Measurements from ENCODE around the gene ILKAP. TPM values are rescaled to one million over a fixed set of nuclear protein-coding genes. Genes with fewer than 3 reads are reported as not detected.

ILKAP gene
- total and polyA plus RNA-seq, 7 donors = 31.8 to 66.6 (median 43.8) TPM

- H3K27me3 ChIP-seq (ENCODE audit: insufficient read depth in 3 of 3, low read length in 2 of 3) = peaks cover 0 to 6% (median 0%) of the 10 kb centered on the region in 3 donors
- ATAC-seq (no peak), DNase-seq (no peak)
- intact Hi-C loops (cut with DNase I) = no loop called here
- peaks cover 9% of the 10 kb centered on the region for H3K4me1 ChIP-seq
- H3K4me3 ChIP-seq = no peak overlapping the region
- H3K36me3 ChIP-seq (ENCODE audit: insufficient read depth in 1 of 2, low read depth in 1 of 2) = peaks cover 3 to 55% of the 10 kb centered on the region in 2 donors
- no peak for TF ChIP-seq CTCF (IDR thresholded peaks at IDR 0.05)
- 70 to 72% (median 72%) methylated on average over 8 of the region's 8 CpGs for WGBS, 3 donors
- no peaks in the 10 kb centered on the region for H3K9me3 ChIP-seq
- no peak overlapping the region for H3K27ac ChIP-seq
Measured at GRCh38 chr2:238167761-238168160, 35.7 kb downstream of the ILKAP start.

- peaks cover 9% of the 10 kb centered on the region for H3K4me1 ChIP-seq
Measured at GRCh38 chr2:238167344-238167715, 36.2 kb downstream of the ILKAP start.

GRCh38 chr2:238166391-238167343 is 36.8 kb downstream of the ILKAP start:
- intact Hi-C loops (cut with DNase I) = no loop called here
- peak overlapping the region; percentile 9 for H3K27ac ChIP-seq
- H3K27me3 ChIP-seq (ENCODE audit: insufficient read depth in 3 of 3, low read length in 2 of 3) = peaks cover 0 to 6% (median 0%) of the 10 kb centered on the region in 3 donors
- no peak for TF ChIP-seq CTCF (IDR thresholded peaks at IDR 0.05)
- peaks cover 3 to 44% of the 10 kb centered on the region in 2 donors for H3K36me3 ChIP-seq (ENCODE audit: insufficient read depth in 1 of 2, low read depth in 1 of 2)
- DNase-seq = peak; percentile 14 to 55
- 62 to 74% (median 64%) methylated on average over 24 of the region's 24 CpGs for WGBS, 3 donors
- no peak overlapping the region for H3K4me3 ChIP-seq
- peak; percentile 16 to 57 (median 26) for ATAC-seq
- H3K4me1 ChIP-seq = peaks cover 9% of the 10 kb centered on the region
- H3K9me3 ChIP-seq = no peaks in the 10 kb centered on the region

More at GRCh38 chr2:238167344-238167715, 36.2 kb downstream of the ILKAP start:
- Histone ChIP-seq H3K36me3 (ENCODE audit: insufficient read depth in 1 of 2, low read depth in 1 of 2) (peaks cover 3 to 51% of the 10 kb centered on the region in 2 donors), H3K4me3 (no peak overlapping the region), H3K9me3 (no peaks in the 10 kb centered on the region), H3K27ac (peak overlapping the region; percentile 9), H3K27me3 (ENCODE audit: insufficient read depth in 3 of 3, low read length in 2 of 3) (peaks cover 0 to 6% (median 0%) of the 10 kb centered on the region in 3 donors)
- no peak for TF ChIP-seq CTCF (IDR thresholded peaks at IDR 0.05)
- no peak for DNase-seq
- 83 to 85% (median 84%) methylated on average over 7 of the region's 7 CpGs for WGBS, 3 donors
- no peak for ATAC-seq
- intact Hi-C loops (cut with DNase I) = no loop called here

- Histone ChIP-seq H3K4me3 (no peak overlapping the region), H3K36me3 (ENCODE audit: insufficient read depth in 1 of 2, low read depth in 1 of 2) (peaks cover 3 to 31% of the 10 kb centered on the region in 2 donors), H3K9me3 (no peaks in the 10 kb centered on the region), H3K4me1 (peaks cover 9% of the 10 kb centered on the region), H3K27me3 (ENCODE audit: insufficient read depth in 3 of 3, low read length in 2 of 3) (peaks cover 0 to 9% (median 0%) of the 10 kb centered on the region in 3 donors), H3K27ac (no peak overlapping the region)
- no peak for TF ChIP-seq CTCF (IDR thresholded peaks at IDR 0.05)
- ATAC-seq (no peak), DNase-seq (no peak)
- intact Hi-C loops (cut with DNase I) = no loop called here
- WGBS, 3 donors = 89 to 92% (median 92%) methylated on average over 12 of the region's 12 CpGs
Measured at GRCh38 chr2:238165288-238165921, 38.1 kb downstream of the ILKAP start.

Measured in psoas muscle (tissue), 8 donors.